Measurements from ENCODE around the gene PRSS57.

GRCh38 chr19:694481-695351, 536 bp downstream of the PRSS57 start:
- TF ChIP-seq CTCF (IDR thresholded peaks at IDR 0.05; ENCODE audit: low read length) (no peak), EZH2 (optimal IDR thresholded peaks at IDR 0.05; ENCODE audit: low read depth, low read length) (no peak)
